Prostate gland (tissue), 2 donors: Measurements from ENCODE around the gene VPS50. TPM values are rescaled to one million over a fixed set of nuclear protein-coding genes. Genes with fewer than 3 reads are reported as not detected.

Experiments
- DNase-seq: peaks from one replicate; pipeline ENCODE4 v3.0.0-alpha.2; 2019; ENCODE audit warnings: low spot score
- H3K27ac ChIP-seq, 2 donors: fragments of 200-600 bp; sonication (generic); 2 replicates each; pipeline ENCODE4 v1.5.1; 2017 to 2019
- H3K27me3 ChIP-seq: fragments of 200-600 bp; sonication (generic); replicated peaks from 2 replicates; pipeline ENCODE4 v1.5.1; 2019; ENCODE audit not compliant: insufficient read depth
- H3K36me3 ChIP-seq, 2 donors: fragments of 200-600 bp; sonication (generic); 1 replicate in 1 of 2; 2 replicates in 1 of 2; pipeline versions ENCODE4 v1.5.1 to v1.8.1; 2017 to 2019
- H3K4me1 ChIP-seq: fragments of 200-600 bp; sonication (generic); replicated peaks from 2 replicates; pipeline ENCODE4 v1.5.1; 2019
- H3K4me3 ChIP-seq, 2 donors: fragments of 200-600 bp; sonication (generic); 2 replicates each; pipeline ENCODE4 v1.5.1; 2017 to 2019
- H3K9me3 ChIP-seq: fragments of 200-600 bp; sonication (generic); 2 replicates; pipeline ENCODE4 v1.5.1; 2017
- POLR2A ChIP-seq: fragments of 450-650 bp; IDR thresholded peaks from one replicate; pipeline ENCODE4 v1.6.1; 2016; ENCODE audit warnings: antibody characterized with exemption, mild to moderate bottlenecking
- POLR2AphosphoS5 ChIP-seq: sonication (generic); formaldehyde crosslinking; IDR thresholded peaks from one replicate; pipeline ENCODE4 v1.6.1; 2017; ENCODE audit warnings: antibody characterized with exemption
- WGBS: methylation state at CpG from one replicate; pipeline ENCODE4 v1.1.5; 2018; 5-methylcytosine and 5-hydroxymethylcytosine counted together
- intact Hi-C: fragments of 100-400 bp; cut with DNase I; formaldehyde crosslinking; loops from one replicate; pipeline ENCODE4 v1.14.2; 2022
- total RNA-seq, 2 donors: library from RNA; depleted of rRNA; stranded (reverse); fragments of >200 nt; gene quantifications; one replicate each; pipeline ENCODE4 v1.1.0, GENCODE V29; 2016
- TF ChIP-seq, protein P1 (sequence below), 4 experiments: fragments of 200-600 bp in 2 of 4; fragments of 450-650 bp in 2 of 4; sonication (generic) in 2 of 4; IDR thresholded peaks; 1 replicate in 3 of 4; 2 replicates in 1 of 4; pipeline ENCODE4 v1.5.1; 2016 to 2019; ENCODE audit warnings: antibody characterized with exemption in 4 of 4, mild to moderate bottlenecking in 2 of 4, moderate library complexity in 2 of 4

VPS50 gene
- total RNA-seq, 2 donors from 2014 or later: 14.1 to 20.6 TPM

DNA sequence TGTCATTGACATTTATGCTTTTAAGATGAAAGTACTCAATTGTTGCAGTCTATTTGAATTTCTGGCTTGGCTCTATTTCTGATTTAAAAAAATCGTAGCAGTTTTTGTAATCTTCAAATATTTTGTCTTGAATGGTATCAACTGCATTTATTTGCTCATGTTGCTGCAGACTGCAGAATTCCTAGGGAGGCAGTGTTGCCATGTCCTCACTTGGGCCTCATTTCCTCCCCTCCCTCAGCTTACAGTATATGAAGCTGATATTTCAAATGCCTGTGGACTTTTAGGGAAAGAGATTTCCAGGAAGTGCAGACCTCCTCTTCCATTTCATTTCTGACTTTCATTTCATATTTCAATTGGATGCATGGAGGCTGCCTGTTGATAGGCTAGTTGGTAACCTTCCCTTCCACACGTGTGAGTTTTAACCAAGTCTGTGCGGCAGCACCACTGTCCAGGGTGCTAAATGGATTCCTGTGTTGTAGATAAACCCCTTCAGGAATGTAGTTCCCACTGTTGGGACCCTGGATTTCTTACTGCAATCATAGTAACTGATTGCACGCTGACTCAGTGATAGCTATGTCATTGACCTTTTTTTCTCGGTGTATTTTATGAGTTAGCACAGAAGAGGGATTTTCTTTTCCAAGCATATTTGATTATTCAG, 17.5 kb downstream of the VPS50 start:
- no peaks in the 10 kb centered on the region for H3K9me3 ChIP-seq
- no peaks in the 10 kb centered on the region for H3K36me3 ChIP-seq
- H3K27ac ChIP-seq: no peak overlapping the region
- no peak for TF ChIP-seq POLR2AphosphoS5
- no peak for TF ChIP-seq POLR2A
- TF ChIP-seq, protein P1, sequence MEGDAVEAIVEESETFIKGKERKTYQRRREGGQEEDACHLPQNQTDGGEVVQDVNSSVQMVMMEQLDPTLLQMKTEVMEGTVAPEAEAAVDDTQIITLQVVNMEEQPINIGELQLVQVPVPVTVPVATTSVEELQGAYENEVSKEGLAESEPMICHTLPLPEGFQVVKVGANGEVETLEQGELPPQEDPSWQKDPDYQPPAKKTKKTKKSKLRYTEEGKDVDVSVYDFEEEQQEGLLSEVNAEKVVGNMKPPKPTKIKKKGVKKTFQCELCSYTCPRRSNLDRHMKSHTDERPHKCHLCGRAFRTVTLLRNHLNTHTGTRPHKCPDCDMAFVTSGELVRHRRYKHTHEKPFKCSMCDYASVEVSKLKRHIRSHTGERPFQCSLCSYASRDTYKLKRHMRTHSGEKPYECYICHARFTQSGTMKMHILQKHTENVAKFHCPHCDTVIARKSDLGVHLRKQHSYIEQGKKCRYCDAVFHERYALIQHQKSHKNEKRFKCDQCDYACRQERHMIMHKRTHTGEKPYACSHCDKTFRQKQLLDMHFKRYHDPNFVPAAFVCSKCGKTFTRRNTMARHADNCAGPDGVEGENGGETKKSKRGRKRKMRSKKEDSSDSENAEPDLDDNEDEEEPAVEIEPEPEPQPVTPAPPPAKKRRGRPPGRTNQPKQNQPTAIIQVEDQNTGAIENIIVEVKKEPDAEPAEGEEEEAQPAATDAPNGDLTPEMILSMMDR (IDR thresholded peaks at IDR 0.05): no peak
- intact Hi-C loops: loop anchor here (5.0 to 10.0 kb wide), 2 partner anchors 303 to 835 kb away; no protein-coding TSS in a partner anchor
- WGBS: 46% methylated on average over 5 of the region's 5 CpGs
- H3K27me3 ChIP-seq: no peaks in the 10 kb centered on the region
- no peak overlapping the region for H3K4me3 ChIP-seq
- no peak for DNase-seq
- no peaks in the 10 kb centered on the region for H3K4me1 ChIP-seq

DNA sequence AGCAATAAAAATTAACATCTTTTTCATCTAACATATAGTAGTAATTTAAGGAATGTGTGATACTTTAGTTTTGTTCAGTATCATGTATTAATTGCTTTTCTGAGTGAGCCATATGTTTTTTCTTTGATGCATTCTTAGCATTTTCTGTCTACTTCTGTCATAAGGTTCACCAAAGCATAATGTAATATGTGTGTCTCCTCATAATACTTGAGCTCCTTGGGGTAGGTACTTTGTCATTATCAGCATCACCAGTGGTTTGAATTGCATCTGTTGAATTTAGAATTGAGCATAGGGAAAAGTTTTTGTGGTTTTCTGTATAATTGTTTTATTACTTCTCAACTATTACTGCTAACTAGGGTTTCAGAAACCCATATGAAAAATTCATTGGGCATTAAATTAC, 26.5 kb downstream of the VPS50 start:
- TF ChIP-seq POLR2AphosphoS5: no peak
- TF ChIP-seq POLR2A: no peak
- TF ChIP-seq, protein P1 (IDR thresholded peaks at IDR 0.05): no peak
- Histone ChIP-seq H3K4me1 (no peaks in the 10 kb centered on the region), H3K27me3 (no peaks in the 10 kb centered on the region), H3K36me3 (no peaks in the 10 kb centered on the region), H3K27ac (no peak overlapping the region), H3K9me3 (no peaks in the 10 kb centered on the region), H3K4me3 (no peak overlapping the region)
- intact Hi-C loops: no loop called here
- no peak for DNase-seq

DNA sequence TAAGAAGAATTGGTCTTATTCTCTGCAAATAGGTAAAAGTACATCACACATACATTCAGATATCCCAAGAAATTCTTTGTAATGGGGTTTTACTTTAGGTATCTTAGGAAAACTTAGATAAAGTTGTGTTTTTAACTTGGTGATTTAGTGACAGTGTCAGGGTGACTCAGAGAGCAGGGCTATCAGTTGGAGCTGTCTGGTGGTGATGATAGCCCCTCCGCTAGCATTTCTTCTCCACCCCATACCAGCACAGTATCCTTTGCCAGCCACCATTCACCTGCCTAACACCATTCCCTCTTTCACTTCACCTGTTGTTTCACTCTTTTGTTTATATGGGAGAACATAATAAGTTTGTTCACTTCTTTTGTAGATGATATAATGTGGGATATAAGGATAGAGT, 30.4 kb downstream of the VPS50 start:
- H3K27me3 ChIP-seq: no peaks in the 10 kb centered on the region
- WGBS: 100% methylated on average over 1 of the region's 1 CpG
- TF ChIP-seq POLR2AphosphoS5: no peak
- no peak for DNase-seq
- no peak overlapping the region for H3K27ac ChIP-seq
- no peaks in the 10 kb centered on the region for H3K36me3 ChIP-seq
- H3K4me1 ChIP-seq: no peaks in the 10 kb centered on the region
- H3K4me3 ChIP-seq: no peak overlapping the region
- intact Hi-C loops: no loop called here
- H3K9me3 ChIP-seq: no peaks in the 10 kb centered on the region

DNA sequence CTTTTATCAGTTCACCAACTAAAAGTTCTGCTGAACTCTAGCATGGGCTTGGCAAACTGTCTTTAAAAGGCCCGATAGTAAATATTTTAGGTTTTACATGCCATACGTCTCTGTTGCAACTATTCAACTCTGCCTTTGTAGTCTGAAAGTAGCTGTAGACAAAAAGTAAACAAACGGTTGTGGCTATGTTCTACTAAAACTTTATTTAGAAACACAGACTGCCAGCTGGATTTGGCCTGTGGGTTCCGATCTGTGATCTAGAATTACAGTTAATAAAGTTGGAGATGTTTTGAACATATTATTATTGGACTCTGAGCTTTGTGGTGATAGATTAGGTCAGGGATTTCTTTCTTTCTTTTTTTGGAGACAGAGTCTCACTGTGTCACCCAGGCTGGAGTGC, 33.1 kb downstream of the VPS50 start:
- no peaks in the 10 kb centered on the region for H3K9me3 ChIP-seq
- H3K36me3 ChIP-seq: no peaks in the 10 kb centered on the region
- no peak for DNase-seq
- WGBS: 47% methylated on average over 4 of the region's 4 CpGs
- no peaks in the 10 kb centered on the region for H3K4me1 ChIP-seq
- intact Hi-C loops: no loop called here
- no peaks in the 10 kb centered on the region for H3K27me3 ChIP-seq
- H3K27ac ChIP-seq: peak overlapping the region in 1 of 2 donors; percentile 17
- TF ChIP-seq, protein P1 (IDR thresholded peaks at IDR 0.05): no peak
- no peak for TF ChIP-seq POLR2AphosphoS5
- TF ChIP-seq POLR2A: no peak
- no peak overlapping the region for H3K4me3 ChIP-seq

DNA sequence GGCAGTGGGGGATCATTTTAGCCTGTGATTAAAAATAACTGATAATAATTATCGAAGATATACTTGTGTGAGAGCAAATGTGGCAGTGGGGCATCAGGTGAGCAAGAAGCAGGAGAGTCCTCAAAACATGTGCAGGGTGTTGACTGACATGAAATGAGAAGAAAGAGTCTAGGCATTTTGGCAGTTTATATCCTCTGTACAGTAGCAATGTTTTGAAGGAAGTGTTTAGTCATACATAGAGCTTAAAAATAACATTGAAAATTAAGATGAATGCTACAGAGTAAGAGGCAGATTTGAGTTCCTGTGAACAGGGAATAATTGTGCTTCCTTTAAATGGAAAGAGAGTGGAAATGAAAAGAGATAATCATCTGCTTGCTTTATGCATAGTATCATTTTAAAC, 47.4 kb downstream of the VPS50 start:
- H3K9me3 ChIP-seq: no peaks in the 10 kb centered on the region

More for the DNA sequence above, 47.4 kb downstream of the VPS50 start:
- intact Hi-C loops: no loop called here
- Histone ChIP-seq H3K4me3 (no peak overlapping the region), H3K27me3 (no peaks in the 10 kb centered on the region), H3K27ac (no peak overlapping the region), H3K36me3 (no peaks in the 10 kb centered on the region), H3K4me1 (no peaks in the 10 kb centered on the region)
- DNase-seq: no peak
- no peak for TF ChIP-seq POLR2AphosphoS5
- no peak for TF ChIP-seq POLR2A
- TF ChIP-seq, protein P1 (IDR thresholded peaks at IDR 0.05): no peak
- 97% methylated on average over 1 of the region's 1 CpG for WGBS
